ENCODE measurements around the gene GET4.
"Not testable (repeated sequence)": the region's sequence is repeated elsewhere in the genome, so short reads cannot be mapped to it uniquely, and the experiment has no call there.

The GET4 gene

GRCh38 chr7:930975-931758 is 54.8 kb downstream of the GET4 start:
- no peak for DNase-seq (ENCODE audit: low read depth)

- DNase-seq (ENCODE audit: low read depth), result no peak
Observed at GRCh38 chr7:931871-932650, 55.7 kb downstream of the GET4 start.

- DNase-seq (ENCODE audit: low read depth), result no peak
Observed at GRCh38 chr7:932651-932975, 56.3 kb downstream of the GET4 start.

GRCh38 chr7:934469-935163 is 58.3 kb downstream of the GET4 start:
- no peak for DNase-seq (ENCODE audit: low read depth)

GRCh38 chr7:935164-935873 is 59.0 kb downstream of the GET4 start:
- DNase-seq (ENCODE audit: low read depth), result no peak

- DNase-seq (ENCODE audit: low read depth), result no peak
Observed at GRCh38 chr7:935874-936385, 59.6 kb downstream of the GET4 start.

- no peak for DNase-seq (ENCODE audit: low read depth)
Observed at GRCh38 chr7:936386-937054, 60.2 kb downstream of the GET4 start.

GRCh38 chr7:937856-938484 is 61.6 kb downstream of the GET4 start:
- no peak for DNase-seq (ENCODE audit: low read depth)

- DNase-seq (ENCODE audit: low read depth), result no peak
Observed at GRCh38 chr7:938546-939185, 62.3 kb downstream of the GET4 start.

- DNase-seq (ENCODE audit: low read depth), result no peak
Observed at GRCh38 chr7:939843-940242, 63.5 kb downstream of the GET4 start.

- DNase-seq (ENCODE audit: low read depth), result no peak
Observed at GRCh38 chr7:940599-941408, 64.5 kb downstream of the GET4 start.

GRCh38 chr7:943793-944192 is 67.4 kb downstream of the GET4 start:
- not testable (repeated sequence) for DNase-seq (ENCODE audit: low read depth)

- DNase-seq (ENCODE audit: low read depth), result no peak
Observed at GRCh38 chr7:944744-945143, 68.4 kb downstream of the GET4 start.

GRCh38 chr7:945147-945555 is 68.8 kb downstream of the GET4 start:
- no peak for DNase-seq (ENCODE audit: low read depth)

GRCh38 chr7:945556-946255 is 69.4 kb downstream of the GET4 start:
- no peak for DNase-seq (ENCODE audit: low read depth)

Measured in activated T-helper 1 cell treated with Interleukin-2 at 50 U/mL for 16 hours (primary cell).